SU-DHL-6 (cell line): ENCODE measurements around the gene CYP26B1.

Source experiments
- H2AFZ ChIP-seq: fragments of 200-600 bp; sonication (generic); 2 replicates; pipeline ENCODE4 v1.6.1; 2014; ENCODE audit warnings: low read depth, mild to moderate bottlenecking, moderate library complexity, mixed read lengths, antibody characterized with exemption, low read length; ENCODE audit not compliant: severe bottlenecking
- H3F3A ChIP-seq: fragments of 200-600 bp; shearing (Covaris generic); 2 replicates; pipeline ENCODE4 v1.6.0; 2016; ENCODE audit warnings: antibody characterized with exemption, mild to moderate bottlenecking; ENCODE audit not compliant: insufficient read depth
- H3K27ac ChIP-seq: fragments of 200-600 bp; sonication (generic); 2 replicates; pipeline ENCODE4 v1.5.1; 2016; ENCODE audit warnings: low read depth, mild to moderate bottlenecking, low read length, moderate library complexity, mixed read lengths
- H3K27me3 ChIP-seq: fragments of 200-600 bp; sonication (generic), shearing (Covaris generic); 2 replicates; pipeline ENCODE4 v1.6.0; 2014; ENCODE audit warnings: mild to moderate bottlenecking, low read length
- H3K36me3 ChIP-seq: fragments of 200-600 bp; sonication (generic); 2 replicates; pipeline ENCODE4 v1.6.1; 2014; ENCODE audit warnings: mild to moderate bottlenecking, low read length, mixed read lengths
- H3K4me2 ChIP-seq: fragments of 300-600, 200-600 bp; shearing (Covaris generic), sonication (generic); 2 replicates; pipeline ENCODE4 v1.6.0; 2014; ENCODE audit warnings: low read length, low read depth, mild to moderate bottlenecking; ENCODE audit not compliant: poor library complexity, severe bottlenecking
- H3K4me3 ChIP-seq: fragments of 200-600 bp; sonication (generic); 2 replicates; pipeline ENCODE4 v1.5.1; 2014; ENCODE audit warnings: antibody characterized with exemption, low read length, mild to moderate bottlenecking, mixed read lengths; ENCODE audit not compliant: insufficient read depth, poor library complexity, severe bottlenecking
- H3K79me2 ChIP-seq: fragments of 200-600 bp; sonication (generic); 2 replicates; pipeline ENCODE4 v1.6.1; 2014; ENCODE audit warnings: mild to moderate bottlenecking, low read length, moderate library complexity; ENCODE audit not compliant: insufficient read depth
- H3K9ac ChIP-seq: fragments of 200-600 bp; sonication (generic); 2 replicates; pipeline ENCODE4 v1.7.0; 2014; ENCODE audit warnings: mild to moderate bottlenecking, low read length
- H3K9me2 ChIP-seq: fragments of 200-600 bp; sonication (generic); replicated peaks from 2 replicates; pipeline ENCODE4 v1.6.1; 2014; ENCODE audit warnings: low read length; ENCODE audit not compliant: insufficient read depth
- H3K9me3 ChIP-seq: fragments of 200-600 bp; sonication (generic); 2 replicates; pipeline ENCODE4 v1.6.1; 2014; ENCODE audit warnings: low read length, mixed read lengths; ENCODE audit not compliant: insufficient read depth
- H4K20me1 ChIP-seq: fragments of 200-600 bp; sonication (generic); 2 replicates; pipeline ENCODE4 v1.6.1; 2014; ENCODE audit warnings: low read depth, mild to moderate bottlenecking, antibody characterized with exemption, low read length, moderate library complexity, mixed read lengths
- CTCF ChIP-seq: fragments of 200-600 bp; sonication (generic); IDR thresholded peaks from one replicate; pipeline ENCODE4 v1.5.1; 2017; ENCODE audit warnings: antibody characterized with exemption, mild to moderate bottlenecking, low read length, moderate library complexity; ENCODE audit not compliant: insufficient read depth, poor library complexity, severe bottlenecking
- EZH2phosphoT487 ChIP-seq: fragments of 200-600 bp; sonication (generic), shearing (Covaris generic); conservative IDR thresholded peaks from 2 replicates; pipeline ENCODE4 v1.6.1; 2018; ENCODE audit warnings: mild to moderate bottlenecking, antibody characterized with exemption, low read length, moderate library complexity, mixed read lengths

Gene CYP26B1

GRCh38 chr2:72126186-72127100, 21.2 kb downstream of the CYP26B1 start:
- TF ChIP-seq EZH2phosphoT487, result no peak
- no peak for TF ChIP-seq CTCF
- Histone ChIP-seq H3K9me3 (no peaks in the 10 kb centered on the region), H4K20me1 (no peaks in the 10 kb centered on the region), H3K36me3 (no peaks in the 10 kb centered on the region), H3F3A (no peaks in the 10 kb centered on the region), H2AFZ (no peak overlapping the region), H3K79me2 (no peaks in the 10 kb centered on the region), H3K9ac (no peak overlapping the region), H3K4me2 (no peak overlapping the region), H3K4me3 (no peak overlapping the region), H3K27ac (no peak overlapping the region), H3K9me2 (no peaks in the 10 kb centered on the region), H3K27me3 (no peaks in the 10 kb centered on the region)

GRCh38 chr2:72124376-72124775, 23.3 kb downstream of the CYP26B1 start:
- H3K36me3 ChIP-seq, result no peaks in the 10 kb centered on the region
- H3K9ac ChIP-seq, result no peak overlapping the region
- no peaks in the 10 kb centered on the region for H3K9me2 ChIP-seq
- no peak overlapping the region for H3K4me3 ChIP-seq
- no peaks in the 10 kb centered on the region for H3F3A ChIP-seq
- no peaks in the 10 kb centered on the region for H3K79me2 ChIP-seq
- no peak overlapping the region for H3K4me2 ChIP-seq
- H3K9me3 ChIP-seq, result no peaks in the 10 kb centered on the region
- H4K20me1 ChIP-seq, result no peaks in the 10 kb centered on the region
- no peak overlapping the region for H2AFZ ChIP-seq
- TF ChIP-seq CTCF, result no peak
- no peak overlapping the region for H3K27ac ChIP-seq
- no peaks in the 10 kb centered on the region for H3K27me3 ChIP-seq

- Histone ChIP-seq H3K36me3 (no peaks in the 10 kb centered on the region), H4K20me1 (no peaks in the 10 kb centered on the region), H3K4me2 (no peak overlapping the region), H3K9me2 (no peaks in the 10 kb centered on the region), H3K27ac (no peak overlapping the region), H3K4me3 (no peak overlapping the region), H3K27me3 (no peaks in the 10 kb centered on the region), H3K9ac (no peak overlapping the region), H2AFZ (no peak overlapping the region), H3K79me2 (no peaks in the 10 kb centered on the region), H3F3A (no peaks in the 10 kb centered on the region), H3K9me3 (no peaks in the 10 kb centered on the region)
- TF ChIP-seq EZH2phosphoT487 (no peak), CTCF (no peak)
Observed at GRCh38 chr2:72121153-72121552, 26.5 kb downstream of the CYP26B1 start.
